NB4 (cell line): ENCODE results near the gene ZNF554.
"Not testable (repeated sequence)": the region's sequence is repeated elsewhere in the genome, so short reads cannot be mapped to it uniquely, and the experiment has no call there.

ENCODE experiments used
- DNase-seq: peaks from one replicate; pipeline ENCODE4 v3.0.0; 2010; ENCODE audit warnings: low read depth
- H3K4me3 ChIP-seq: one replicate; pipeline ENCODE4 v1.5.1; 2011; ENCODE audit warnings: mild to moderate bottlenecking, low read depth, low read length, moderate library complexity
- CTCF ChIP-seq: IDR thresholded peaks from one replicate; pipeline ENCODE4 v1.5.1; 2012; ENCODE audit warnings: low read depth, low read length
- MAX ChIP-seq: IDR thresholded peaks from 2 replicates; pipeline ENCODE4 v1.6.1; 2011; ENCODE audit warnings: low read depth, low read length
- MYC ChIP-seq: IDR thresholded peaks from 2 replicates; pipeline ENCODE4 v1.6.1; 2011; ENCODE audit warnings: low read depth, low read length
- POLR2A ChIP-seq: IDR thresholded peaks from 2 replicates; pipeline ENCODE4 v1.6.1; 2011; ENCODE audit warnings: mild to moderate bottlenecking; ENCODE audit not compliant: insufficient read length; ENCODE audit errors: extremely low read depth

Gene ZNF554

GRCh38 chr19:2813235-2814160, 6.2 kb upstream of the ZNF554 start:
- TF ChIP-seq MAX (no peak), CTCF (no peak), MYC (no peak), POLR2A (no peak)
- H3K4me3 ChIP-seq = no peak overlapping the region
- DNase-seq = no peak

- no peak overlapping the region for H3K4me3 ChIP-seq
- no peak for DNase-seq
- TF ChIP-seq POLR2A (no peak), CTCF (no peak), MAX (no peak), MYC (no peak)
Measured at GRCh38 chr19:2814426-2814825, 5.2 kb upstream of the ZNF554 start.

DNA sequence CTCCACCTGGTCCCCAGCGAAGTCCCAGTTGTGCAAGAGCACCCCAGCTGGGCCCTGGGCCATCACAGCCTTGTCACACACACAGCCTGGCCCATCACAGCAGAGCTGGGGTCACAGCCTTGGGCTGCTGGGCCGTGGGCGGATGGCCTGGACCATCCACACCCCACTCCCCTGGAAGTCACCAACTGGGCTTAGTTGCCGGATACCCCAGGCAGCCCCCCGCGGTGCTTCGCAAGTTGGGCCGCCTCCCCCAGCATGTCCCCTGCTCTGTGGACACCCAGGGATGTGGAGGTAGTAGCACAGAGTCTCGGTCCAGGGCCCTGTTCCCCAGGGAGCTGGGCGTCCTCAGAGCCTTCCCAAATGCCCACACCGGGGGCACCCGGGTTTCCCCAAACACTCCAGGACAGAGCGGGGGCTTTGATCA, 4.5 kb upstream of the ZNF554 start:
- TF ChIP-seq CTCF (no peak), MAX (no peak), POLR2A (no peak), MYC (no peak)
- no peak for DNase-seq
- H3K4me3 ChIP-seq = no peak overlapping the region

GRCh38 chr19:2815923-2816322, 3.7 kb upstream of the ZNF554 start:
- no peak for DNase-seq
- no peak for TF ChIP-seq POLR2A
- no peak for TF ChIP-seq CTCF
- no peak for TF ChIP-seq MAX
- no peak for TF ChIP-seq MYC
- H3K4me3 ChIP-seq = no peak overlapping the region

DNA sequence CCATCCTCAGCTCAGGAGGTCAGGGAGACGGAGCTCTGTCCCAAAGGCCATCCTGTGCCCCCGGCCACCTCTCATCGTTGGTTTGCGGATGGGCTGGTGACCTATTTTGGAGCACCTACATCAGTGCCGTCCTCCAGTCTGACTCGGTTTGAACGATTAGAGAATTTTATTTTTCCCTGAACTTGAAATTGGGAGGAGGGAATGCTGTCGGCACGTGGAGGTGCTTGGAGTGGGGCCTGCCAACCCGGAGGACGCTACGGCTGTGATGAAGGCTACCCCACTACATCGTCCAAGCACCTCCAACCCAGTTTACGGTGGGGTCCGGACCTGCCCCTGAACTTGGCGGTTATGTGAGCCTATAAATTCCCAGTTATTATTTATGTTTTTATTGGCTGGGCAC, 3.0 kb upstream of the ZNF554 start:
- no peak for DNase-seq
- no peak overlapping the region for H3K4me3 ChIP-seq
- TF ChIP-seq POLR2A (no peak), CTCF (no peak), MAX (no peak), MYC (no peak)

DNA sequence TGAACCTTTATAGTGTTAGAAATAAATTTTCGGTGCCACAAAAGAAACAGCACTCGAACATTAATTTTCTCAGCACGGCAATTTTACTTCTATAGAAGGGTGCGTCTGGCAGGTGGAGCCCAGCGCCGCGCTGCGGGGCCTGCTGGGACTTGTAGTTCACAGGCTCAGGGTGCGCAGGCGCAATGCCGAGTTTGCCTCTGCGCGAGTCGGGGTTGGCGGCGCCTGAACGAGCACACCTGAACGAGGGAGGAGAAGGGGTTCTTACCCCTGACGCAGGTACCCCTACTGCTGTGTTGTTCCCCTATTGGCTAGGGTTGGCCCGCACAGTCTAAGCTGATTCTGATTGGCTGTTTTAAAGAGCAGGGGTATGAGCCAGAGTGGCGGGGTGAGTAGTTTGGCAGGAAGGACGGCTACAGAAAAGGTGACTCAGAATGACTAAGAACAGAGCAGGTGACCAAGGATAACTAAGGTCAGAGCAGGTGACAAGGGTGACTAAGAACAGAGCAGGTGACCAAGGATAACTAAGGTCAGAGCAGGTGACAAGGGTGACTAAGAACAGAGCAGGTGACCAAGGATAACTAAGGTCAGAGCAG, 2.3 kb upstream of the ZNF554 start:
- DNase-seq, H3K4me3 ChIP-seq: not testable (repeated sequence)
